GM12891 (cell line): ENCODE results near the gene L3MBTL3.

Experiments
- POLR2A ChIP-seq: IDR thresholded peaks from 2 replicates; pipeline ENCODE4 v1.6.1; 2011; ENCODE audit warnings: low read depth, low read length, control low read depth
- POU2F2 ChIP-seq: IDR thresholded peaks from 2 replicates; pipeline ENCODE4 v1.6.1; 2011; ENCODE audit warnings: low read depth, mild to moderate bottlenecking, control low read depth, low read length, moderate library complexity
- TAF1 ChIP-seq: IDR thresholded peaks from 2 replicates; pipeline ENCODE4 v1.6.1; 2011; ENCODE audit warnings: low read depth, low read length, control low read depth

- TF ChIP-seq TAF1 = no peak
- TF ChIP-seq POLR2A = no peak
- no peak for TF ChIP-seq POU2F2
These were observed 25.5 kb upstream of the L3MBTL3 start for GRCh38 chr6:129992881-129993280.
